GM19372 (cell line): Measurements from ENCODE around the gene USP9X.
"Not testable (repeated sequence)": the region's sequence is repeated elsewhere in the genome, so short reads cannot be mapped to it uniquely, and the experiment has no call there.

Experiments
- ATAC-seq: cut with Tn5 transposase; IDR thresholded peaks from one replicate; pipeline ENCODE4 v1.9.1; 2021; ENCODE audit warnings: mild to moderate bottlenecking, low read depth, moderate library complexity; ENCODE audit not compliant: unreplicated experiment

Gene USP9X, protein sequence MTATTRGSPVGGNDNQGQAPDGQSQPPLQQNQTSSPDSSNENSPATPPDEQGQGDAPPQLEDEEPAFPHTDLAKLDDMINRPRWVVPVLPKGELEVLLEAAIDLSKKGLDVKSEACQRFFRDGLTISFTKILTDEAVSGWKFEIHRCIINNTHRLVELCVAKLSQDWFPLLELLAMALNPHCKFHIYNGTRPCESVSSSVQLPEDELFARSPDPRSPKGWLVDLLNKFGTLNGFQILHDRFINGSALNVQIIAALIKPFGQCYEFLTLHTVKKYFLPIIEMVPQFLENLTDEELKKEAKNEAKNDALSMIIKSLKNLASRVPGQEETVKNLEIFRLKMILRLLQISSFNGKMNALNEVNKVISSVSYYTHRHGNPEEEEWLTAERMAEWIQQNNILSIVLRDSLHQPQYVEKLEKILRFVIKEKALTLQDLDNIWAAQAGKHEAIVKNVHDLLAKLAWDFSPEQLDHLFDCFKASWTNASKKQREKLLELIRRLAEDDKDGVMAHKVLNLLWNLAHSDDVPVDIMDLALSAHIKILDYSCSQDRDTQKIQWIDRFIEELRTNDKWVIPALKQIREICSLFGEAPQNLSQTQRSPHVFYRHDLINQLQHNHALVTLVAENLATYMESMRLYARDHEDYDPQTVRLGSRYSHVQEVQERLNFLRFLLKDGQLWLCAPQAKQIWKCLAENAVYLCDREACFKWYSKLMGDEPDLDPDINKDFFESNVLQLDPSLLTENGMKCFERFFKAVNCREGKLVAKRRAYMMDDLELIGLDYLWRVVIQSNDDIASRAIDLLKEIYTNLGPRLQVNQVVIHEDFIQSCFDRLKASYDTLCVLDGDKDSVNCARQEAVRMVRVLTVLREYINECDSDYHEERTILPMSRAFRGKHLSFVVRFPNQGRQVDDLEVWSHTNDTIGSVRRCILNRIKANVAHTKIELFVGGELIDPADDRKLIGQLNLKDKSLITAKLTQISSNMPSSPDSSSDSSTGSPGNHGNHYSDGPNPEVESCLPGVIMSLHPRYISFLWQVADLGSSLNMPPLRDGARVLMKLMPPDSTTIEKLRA (N-terminal part only)

DNA sequence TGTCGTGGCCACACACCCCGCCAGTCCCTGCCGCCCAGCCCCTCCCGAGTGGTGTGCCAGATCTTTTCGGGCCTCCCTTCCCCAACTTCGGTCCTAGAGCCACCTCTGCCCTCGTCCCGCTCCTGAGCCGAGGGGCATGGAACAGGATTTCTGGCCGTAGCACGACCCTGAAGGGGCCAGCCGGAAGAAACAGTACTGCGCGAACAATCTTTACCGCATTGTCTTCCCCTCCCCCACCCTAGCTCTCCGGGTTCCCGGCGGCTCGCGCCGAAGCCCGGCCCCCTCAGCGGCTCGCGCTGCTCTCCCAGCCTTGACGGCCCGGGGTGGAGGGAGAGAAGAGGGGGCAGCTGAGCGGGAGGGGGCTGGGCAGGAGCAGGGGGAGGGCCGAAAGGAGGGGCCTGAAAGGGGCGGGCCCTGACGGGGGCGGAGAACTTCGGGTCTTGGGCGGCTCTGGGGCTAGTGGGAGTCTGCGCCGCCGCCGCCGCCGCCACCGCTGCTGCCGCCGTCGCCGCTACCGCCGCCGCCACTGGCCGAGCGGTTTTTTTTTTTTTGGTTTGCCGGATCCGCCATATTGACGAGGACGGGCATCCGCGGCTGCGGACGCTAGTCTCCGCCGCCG, at the start of gene USP9X:
TSS of gene USP9X (plus strand) at position 553 of the 619 bp plus-strand sequence. CDS start 38,184 bp downstream, outside the sequence.
- ATAC-seq: peak; percentile 44

DNA sequence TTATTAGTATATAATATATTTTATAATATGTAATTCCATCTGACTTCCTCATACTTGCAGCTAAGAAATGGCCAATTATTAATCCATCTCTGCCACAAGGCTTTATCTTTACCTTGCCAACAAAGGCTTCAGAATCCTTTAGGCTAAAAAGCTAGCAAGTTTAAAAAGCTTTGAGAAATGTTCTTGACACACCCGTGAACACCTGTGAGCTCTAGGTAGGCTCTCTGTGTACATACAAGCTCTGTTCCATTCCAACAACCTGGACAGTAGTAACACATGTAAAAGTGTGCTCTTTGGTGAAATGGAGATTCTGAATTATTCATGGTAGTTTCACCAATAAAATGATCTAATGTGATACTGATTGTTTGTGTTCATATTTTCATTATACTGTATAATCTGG, 49.7 kb upstream of the USP9X start:
- no peak for ATAC-seq

DNA sequence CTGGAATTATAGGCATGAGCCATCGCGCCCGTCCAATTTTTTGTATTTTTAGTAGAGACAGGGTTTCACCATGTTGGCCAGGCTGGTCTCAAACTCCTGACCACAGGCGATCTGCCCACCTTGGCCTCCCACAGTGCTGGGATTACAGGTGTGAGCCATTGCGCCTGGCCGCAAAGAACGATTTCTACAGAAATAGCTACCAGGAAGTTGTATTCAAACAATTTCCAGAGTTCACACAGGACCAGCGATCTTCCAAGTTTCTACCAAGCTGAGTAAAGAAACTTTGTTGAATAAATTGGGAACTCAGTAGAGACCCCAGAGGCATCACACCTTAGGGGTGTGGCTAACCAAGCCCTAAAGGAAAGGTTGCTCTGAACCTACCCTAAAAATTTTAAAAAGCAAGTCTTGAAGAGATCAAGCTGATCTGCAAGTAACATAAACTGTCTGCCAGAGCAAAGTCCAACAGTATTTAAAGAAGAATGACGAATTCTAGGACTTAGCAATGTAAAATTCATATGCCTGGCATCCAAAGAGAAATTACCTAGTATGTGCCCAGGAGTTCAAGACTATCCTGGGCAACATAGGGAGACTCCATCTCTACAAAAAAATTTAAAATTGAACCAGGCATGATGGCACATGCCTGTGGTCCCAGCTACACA, 48.4 kb upstream of the USP9X start:
- ATAC-seq: no peak

DNA sequence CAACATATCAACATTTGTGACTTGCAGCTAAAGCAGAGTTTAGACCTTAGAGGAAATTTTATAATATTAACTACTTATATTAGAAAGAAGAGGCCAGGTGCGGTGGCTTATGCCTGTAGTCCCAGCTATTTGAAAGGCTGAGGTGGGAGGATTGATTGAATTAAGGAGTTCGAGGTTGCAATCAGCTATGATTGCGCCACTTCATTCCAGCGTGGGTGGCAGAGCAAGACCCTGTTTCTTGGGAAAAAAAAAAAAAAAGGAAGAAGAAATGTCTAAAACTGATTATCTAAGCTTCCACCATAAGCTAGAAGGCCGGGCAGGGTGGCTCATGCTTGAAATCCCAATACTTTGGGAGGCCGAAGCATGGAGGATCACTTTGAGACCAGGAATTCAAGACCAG, 42.0 kb upstream of the USP9X start:
- no peak for ATAC-seq

DNA sequence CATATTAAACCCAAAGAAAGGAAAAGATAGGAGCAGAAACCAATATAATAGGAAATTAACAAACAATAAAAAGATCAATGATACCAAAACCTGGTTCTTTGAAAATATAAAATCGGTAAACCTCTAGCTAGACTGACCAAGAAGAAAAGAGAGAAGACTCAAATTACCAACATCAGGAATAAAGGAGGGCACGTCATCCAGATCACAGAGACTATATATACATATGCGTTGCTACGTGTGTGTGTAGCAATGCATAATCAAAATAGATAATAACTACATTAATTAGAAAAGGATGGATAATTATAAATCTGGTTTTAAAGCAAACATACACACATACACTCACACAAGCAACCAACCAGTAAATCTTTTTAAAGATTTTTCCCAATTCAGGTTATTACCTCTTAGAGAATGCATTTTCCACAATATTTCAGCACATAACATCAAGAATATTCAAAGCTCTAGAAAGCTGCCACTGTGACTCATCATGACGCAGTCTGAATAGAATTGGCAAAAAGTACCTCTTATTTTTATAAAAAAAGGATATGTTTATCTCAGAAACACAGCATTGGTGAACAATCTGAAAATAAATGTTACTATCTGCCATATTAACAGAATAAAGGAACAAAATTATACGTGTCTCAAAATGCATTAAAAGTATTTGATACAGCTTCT, 41.4 kb upstream of the USP9X start:
- no peak for ATAC-seq

DNA sequence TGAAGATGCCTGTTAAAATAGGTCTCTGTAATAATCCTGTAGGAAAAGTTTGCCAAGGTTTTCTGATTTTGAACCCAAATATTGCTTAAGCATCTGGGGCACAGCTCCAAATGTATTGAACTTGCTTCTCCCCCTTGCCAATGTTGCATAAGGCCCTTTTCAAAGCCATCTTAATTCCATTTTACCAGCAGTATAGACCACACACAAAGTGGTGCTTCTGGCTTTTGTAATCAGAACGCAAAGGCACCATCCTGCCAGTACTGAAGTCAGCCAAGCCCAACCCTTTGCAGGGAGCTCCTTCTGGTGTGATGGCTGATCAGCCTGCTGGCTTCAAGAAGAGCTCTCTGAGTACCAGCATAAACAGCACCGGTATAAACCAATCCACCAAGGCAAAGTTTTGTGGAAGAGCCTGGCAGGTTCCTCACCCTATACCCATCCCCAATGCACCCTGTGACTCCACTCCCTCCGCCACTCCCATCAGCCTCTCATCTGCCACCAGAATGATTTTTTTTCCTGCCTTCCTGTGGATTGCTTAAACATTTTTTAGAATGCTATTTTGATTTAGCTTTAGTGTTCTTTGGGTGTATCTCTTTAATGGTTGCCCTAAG, 39.2 kb upstream of the USP9X start:
- no peak for ATAC-seq

DNA sequence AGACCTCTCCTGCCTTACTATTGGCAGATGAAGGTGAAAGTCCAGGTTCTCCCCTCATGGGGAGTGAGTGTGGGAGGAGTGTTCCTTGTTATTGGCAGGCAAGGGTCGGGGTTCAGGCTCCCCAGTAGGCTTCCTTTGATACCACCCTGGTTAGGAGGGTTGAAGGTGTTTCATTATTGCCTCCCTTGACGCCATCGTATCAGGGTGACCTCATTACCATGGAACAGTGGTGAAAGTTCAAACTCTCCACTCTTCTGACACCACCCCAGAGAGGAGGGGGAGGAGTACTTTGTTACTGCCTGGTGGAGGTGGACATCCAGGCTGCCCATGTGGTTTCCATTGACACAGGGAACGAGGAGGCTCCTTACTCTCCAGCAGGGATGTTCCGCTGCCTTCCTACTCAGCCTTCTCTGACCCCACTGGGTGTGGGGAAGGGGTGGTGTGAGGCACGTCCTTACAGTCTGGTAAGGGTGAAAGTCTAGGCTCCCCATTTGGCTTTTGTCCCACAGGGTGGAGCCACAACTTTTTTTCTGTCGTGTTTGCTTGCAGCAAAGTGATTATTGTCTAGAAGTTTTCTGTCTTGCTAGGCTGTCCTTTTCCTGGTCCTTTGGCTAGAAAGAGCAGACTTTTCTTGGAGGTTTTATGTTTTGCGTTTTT, 37.2 kb upstream of the USP9X start:
- ATAC-seq: no peak

DNA sequence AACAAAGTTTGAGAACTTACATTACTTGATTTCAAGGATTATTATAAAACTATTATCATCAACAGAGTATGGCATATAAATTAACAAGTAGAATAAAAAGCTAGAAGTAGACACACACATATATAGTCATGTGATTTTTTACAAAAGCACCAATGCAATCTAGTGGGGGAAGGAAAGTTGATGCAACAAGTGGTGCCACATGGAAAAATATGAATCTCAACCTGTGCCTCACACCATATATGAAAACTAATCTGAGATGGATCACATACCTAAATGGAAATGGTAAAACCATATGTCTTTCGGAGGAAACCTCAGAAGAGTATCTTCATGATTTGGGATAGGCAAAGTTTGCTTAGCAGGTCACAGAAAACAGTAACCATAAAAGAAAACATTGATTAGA, 34.9 kb upstream of the USP9X start:
- no peak for ATAC-seq

DNA sequence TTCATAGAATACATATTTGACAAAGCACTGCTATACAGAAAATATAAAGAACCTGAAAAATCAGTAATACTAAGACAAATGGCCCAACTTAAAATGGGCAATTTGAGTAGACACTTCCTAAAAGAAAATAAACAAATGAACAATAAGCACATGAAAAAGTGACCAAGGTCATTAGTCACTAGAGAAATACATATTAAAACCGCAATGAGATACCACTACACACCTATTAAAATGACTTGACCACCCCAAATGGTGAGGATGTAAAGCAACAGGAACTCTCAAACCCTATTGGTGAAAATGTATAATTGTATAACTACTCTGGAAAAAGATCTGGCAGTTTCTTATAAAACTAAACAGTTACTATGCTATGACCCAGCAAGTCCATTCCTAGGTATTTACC, 34.0 kb upstream of the USP9X start:
- ATAC-seq: no peak

DNA sequence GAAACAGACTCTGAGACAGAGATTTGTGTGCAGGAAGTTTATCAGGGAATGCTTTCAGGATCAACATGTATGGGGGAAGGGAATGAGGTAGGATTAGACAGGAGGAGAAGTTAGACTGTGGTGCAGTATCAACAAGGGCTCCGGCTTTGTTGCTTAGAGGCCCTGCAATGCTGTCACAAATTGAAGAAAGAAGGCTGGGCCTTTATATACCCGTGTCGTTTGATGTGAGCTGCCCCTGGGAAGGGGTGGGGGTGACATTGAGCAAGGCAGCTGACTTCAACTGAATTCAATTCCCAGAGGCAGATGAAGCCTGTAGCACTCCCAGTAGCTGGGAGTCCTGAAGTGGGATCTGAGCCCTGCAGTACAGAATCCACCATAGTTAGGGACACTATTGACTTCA, 29.5 kb upstream of the USP9X start:
- no peak for ATAC-seq

DNA sequence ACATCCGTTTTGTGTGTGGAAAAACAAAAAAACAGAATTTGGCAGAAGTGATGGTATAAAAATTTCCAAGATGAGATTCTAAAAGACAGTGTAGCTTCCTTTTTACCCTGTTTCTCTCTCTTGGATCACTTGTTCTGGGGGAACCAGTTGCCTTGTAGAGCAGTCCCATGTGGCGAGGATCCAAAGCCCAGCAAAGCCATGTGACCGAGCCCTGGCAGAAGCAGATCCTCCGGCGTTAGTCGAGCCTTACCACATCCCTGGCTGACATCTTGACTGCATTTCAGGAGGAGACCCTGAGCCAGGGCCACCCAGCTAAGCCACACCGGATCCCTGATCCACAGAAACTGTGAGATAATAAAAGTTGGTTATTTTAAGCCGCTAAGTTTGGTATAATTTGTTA, 22.0 kb upstream of the USP9X start:
- ATAC-seq: not testable (repeated sequence)

DNA sequence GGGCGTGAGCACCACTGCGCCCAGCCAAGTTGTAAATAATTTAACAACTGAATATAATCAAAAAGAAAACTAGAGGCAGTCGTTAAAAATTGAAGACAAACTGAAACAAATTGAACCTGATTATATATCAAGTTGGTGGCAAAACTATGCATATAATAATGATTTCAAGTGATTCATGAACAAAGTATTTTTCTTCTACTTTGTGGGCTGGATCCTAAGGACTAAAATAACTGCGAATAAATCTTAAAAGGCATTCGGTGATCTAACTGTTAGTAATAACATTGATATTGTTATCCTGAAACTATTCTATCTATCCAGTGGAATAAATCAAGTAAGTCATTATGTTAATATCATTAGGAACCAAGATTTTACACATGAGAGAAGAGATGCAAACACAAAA, 21.2 kb upstream of the USP9X start:
- no peak for ATAC-seq

DNA sequence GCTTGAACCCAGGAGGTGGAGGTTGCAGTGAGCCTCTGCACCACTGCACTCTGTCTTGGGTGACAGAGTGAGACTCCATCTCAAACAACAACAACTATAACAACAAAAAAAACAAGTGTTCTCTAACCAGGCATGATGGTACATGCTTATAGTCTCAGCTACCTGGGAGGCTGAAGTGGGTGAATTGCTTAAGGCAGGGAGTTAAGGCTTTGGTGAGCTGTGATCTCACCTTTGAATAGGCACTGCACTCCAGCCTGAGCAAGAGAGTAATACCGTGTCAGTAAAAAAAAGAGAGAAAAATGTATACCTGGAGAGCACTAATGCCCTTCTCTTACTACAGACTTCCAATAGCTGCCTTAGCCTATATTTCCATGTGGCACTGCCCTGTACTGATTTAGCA, 18.9 kb upstream of the USP9X start:
- ATAC-seq: no peak

DNA sequence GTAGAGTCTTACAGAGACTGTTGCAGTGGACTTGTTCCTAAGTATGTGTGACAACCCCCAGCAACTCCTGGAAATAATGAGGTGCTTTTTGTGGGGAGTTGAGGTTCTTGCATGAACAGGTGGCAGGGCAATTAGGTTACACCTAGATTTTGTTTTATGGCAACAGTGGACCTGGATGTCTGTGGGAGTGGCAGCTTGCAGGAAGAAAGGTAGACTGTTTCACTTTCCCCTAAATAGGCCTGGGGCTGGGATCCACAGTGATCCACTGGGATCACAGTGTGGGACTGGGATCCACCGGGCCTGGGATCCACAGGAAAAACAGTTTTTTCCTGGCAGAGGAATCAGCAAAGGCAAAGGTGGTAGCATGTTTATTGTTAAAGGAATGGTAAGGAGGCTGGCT, 18.3 kb upstream of the USP9X start:
- ATAC-seq: no peak

DNA sequence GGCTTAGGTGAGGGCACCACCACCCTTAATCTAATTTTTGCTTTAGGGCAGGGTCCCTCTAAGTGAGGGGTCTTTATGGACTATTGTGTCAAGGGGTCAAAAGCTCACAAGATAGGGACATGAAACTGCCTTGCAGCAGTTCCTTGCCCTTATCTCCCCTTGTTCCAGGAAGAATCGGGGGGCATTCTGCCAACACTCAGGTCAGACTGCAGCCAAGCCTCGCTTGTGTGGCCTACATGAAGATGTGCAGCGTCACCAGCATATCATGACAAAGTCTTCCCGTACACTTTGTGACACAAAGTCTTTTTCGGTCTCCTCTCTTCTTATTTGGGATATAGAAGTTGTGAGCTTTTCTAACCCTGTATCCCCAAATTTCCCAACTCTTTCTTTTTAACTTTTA, 17.5 kb upstream of the USP9X start:
- no peak for ATAC-seq

DNA sequence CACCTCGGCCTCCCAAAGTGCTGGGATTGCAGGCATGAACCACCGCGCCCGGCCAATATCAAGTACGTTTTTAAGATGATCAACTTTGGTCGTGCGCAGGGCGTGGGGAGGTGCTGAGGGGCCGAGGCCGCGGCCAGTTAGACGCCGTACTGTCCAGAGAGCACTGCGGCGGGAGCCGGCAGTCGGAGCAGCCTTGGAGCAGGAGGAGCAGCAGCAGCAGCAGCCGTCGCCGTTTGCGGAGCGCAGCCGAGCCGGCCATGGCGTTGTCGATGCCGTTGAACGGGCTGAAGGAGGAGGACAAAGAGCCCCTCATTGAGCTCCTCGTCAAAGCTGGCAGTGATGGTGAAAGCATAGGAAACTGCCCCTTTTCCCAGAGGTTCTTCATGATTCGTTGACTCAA, 8.5 kb upstream of the USP9X start:
- no peak for ATAC-seq

DNA sequence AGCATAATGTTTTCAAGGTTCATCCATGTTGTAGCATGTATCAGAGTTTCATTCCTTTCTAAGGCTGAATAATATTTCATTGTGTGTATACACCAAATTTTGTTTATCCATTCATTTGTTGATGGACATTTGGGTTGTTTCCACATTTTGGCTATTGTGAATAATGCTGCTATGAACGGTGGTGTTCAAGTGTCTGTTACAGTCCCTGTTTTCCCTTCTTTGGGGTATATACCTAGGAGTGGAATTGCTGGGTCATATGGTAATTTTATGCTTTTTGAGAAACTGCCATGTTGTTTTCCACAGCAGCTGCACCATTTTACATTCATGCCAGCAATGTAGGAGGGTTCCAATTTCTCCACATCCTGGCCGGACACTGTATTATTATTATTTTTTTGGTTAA, 3.4 kb upstream of the USP9X start:
- no peak for ATAC-seq

DNA sequence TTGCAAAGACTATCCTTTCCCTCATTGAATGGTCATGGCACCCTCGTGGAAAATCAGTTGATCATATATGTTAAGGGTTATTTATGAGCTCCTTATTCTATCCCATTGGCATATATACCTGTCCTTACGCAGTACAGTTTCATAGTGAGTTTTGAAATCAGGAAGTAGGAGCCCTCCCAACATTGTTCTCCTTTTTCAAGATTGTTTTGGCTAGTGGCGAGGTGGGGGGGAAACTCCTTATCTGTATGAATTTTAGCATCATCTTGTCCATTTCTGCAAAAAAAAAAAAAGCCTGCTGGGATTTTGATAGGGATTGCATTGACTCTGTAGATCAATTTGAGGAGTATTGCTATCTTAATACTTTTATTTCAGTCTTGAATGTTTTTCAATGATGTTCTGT, 2.5 kb upstream of the USP9X start:
- ATAC-seq: no peak
